ENCODE results near the gene AOPEP. TPM values are rescaled to one million over a fixed set of nuclear protein-coding genes. Genes with fewer than 3 reads are reported as not detected.

The AOPEP gene
- total RNA-seq, 2 experiments from 2014 or later: 6.9 to 7.0 TPM

- Mint-ChIP-seq H3K36me3 (ENCODE audit: low read depth) (peaks cover 36% of the 10 kb centered on the region), H3K4me3 (no peak overlapping the region), H3K27me3 (no peaks in the 10 kb centered on the region), H3K4me1 (ENCODE audit: low read depth) (no peaks in the 10 kb centered on the region), H3K9me3 (no peaks in the 10 kb centered on the region), H3K27ac (no peak overlapping the region)
- no peak for ATAC-seq (ENCODE audit: poor library complexity)
- Histone ChIP-seq H3K27ac (ENCODE audit: low read depth in 1 of 2, low read length in 2 of 2) (no peak overlapping the region), H3K4me1 (ENCODE audit: insufficient read depth, low read length) (no peaks in the 10 kb centered on the region), H3K9me3 (ENCODE audit: control insufficient read depth in 1 of 2, insufficient read depth in 1 of 2, low read length in 2 of 2) (no peaks in the 10 kb centered on the region), H3K4me3 (ENCODE audit: low read length) (no peak overlapping the region), H3K27me3 (ENCODE audit: control insufficient read depth in 1 of 2, insufficient read depth in 2 of 2, low read length in 2 of 2) (no peaks in the 10 kb centered on the region), H3K36me3 (ENCODE audit: insufficient read depth, low read length) (peaks cover 2% of the 10 kb centered on the region)
- DNase-seq: no peak
- TF ChIP-seq, protein P1, sequence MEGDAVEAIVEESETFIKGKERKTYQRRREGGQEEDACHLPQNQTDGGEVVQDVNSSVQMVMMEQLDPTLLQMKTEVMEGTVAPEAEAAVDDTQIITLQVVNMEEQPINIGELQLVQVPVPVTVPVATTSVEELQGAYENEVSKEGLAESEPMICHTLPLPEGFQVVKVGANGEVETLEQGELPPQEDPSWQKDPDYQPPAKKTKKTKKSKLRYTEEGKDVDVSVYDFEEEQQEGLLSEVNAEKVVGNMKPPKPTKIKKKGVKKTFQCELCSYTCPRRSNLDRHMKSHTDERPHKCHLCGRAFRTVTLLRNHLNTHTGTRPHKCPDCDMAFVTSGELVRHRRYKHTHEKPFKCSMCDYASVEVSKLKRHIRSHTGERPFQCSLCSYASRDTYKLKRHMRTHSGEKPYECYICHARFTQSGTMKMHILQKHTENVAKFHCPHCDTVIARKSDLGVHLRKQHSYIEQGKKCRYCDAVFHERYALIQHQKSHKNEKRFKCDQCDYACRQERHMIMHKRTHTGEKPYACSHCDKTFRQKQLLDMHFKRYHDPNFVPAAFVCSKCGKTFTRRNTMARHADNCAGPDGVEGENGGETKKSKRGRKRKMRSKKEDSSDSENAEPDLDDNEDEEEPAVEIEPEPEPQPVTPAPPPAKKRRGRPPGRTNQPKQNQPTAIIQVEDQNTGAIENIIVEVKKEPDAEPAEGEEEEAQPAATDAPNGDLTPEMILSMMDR (IDR thresholded peaks at IDR 0.05): no peak
- ChIA-PET CTCF (no interaction called here), POLR2A (no interaction called here)
- intact Hi-C loops (cut with DNase I, micrococcal nuclease): no loop called here
Measured at GRCh38 chr9:94809778-94810177, 83.3 kb downstream of the AOPEP start.

DNA sequence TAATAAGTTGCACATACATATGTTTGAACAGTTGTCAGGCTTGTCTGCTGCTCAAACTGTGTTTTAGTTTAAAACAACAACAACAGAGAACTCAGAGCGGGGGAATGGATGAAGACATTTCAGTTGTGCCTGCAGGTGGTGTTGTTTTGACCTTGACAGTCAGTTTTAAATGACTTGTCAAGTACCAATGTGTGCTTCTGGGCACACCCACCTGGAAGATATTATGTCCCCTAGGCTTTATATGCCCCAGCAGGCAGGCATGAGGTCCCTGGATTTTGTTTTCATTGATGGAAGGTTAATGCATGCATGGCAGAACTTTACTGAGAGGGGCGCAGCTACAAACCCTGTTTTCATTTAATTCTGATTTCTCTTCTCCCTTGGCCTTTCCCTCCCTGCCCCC is 84.6 kb downstream of the AOPEP start:
- H3K4me3 ChIP-seq (ENCODE audit: low read length): no peak overlapping the region
- H3K27me3 Mint-ChIP-seq: no peaks in the 10 kb centered on the region

DNA sequence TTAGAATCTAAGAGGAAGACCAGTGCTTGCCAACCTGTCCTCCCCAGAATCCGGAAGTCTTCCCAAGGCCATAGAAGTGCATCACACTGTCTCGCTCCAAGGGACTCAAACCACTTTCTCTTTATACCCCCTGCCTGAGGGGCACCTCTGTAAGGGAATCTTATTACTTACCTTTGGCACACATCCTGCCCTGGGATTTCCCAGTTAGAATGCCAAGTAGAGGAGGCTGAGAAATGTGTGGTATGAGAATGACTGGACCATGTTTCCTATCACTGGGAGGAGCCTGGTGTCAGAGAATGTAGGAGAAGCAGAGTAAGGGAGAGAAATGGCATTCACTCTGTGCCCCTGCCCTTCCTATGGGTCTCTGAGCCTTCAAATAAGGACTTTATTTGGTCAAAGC is 85.8 kb downstream of the AOPEP start:
- no peak overlapping the region for H3K4me3 Mint-ChIP-seq
- H3K4me1 Mint-ChIP-seq (ENCODE audit: low read depth): no peaks in the 10 kb centered on the region
- Histone ChIP-seq H3K27ac (ENCODE audit: low read depth in 1 of 2, low read length in 2 of 2) (no peak overlapping the region), H3K4me3 (ENCODE audit: low read length) (no peak overlapping the region), H3K4me1 (ENCODE audit: insufficient read depth, low read length) (no peaks in the 10 kb centered on the region), H3K27me3 (ENCODE audit: control insufficient read depth in 1 of 2, insufficient read depth in 2 of 2, low read length in 2 of 2) (no peaks in the 10 kb centered on the region), H3K9me3 (ENCODE audit: control insufficient read depth in 1 of 2, insufficient read depth in 1 of 2, low read length in 2 of 2) (no peaks in the 10 kb centered on the region), H3K36me3 (ENCODE audit: insufficient read depth, low read length) (peaks cover 2% of the 10 kb centered on the region)
- H3K9me3 Mint-ChIP-seq: no peaks in the 10 kb centered on the region
- CTCF ChIA-PET: no interaction called here
- POLR2A ChIA-PET: no interaction called here
- H3K27ac Mint-ChIP-seq: no peak overlapping the region
- intact Hi-C loops (cut with DNase I, micrococcal nuclease): no loop called here
- TF ChIP-seq, protein P1 (IDR thresholded peaks at IDR 0.05): no peak
- H3K27me3 Mint-ChIP-seq: no peaks in the 10 kb centered on the region
- DNase-seq (no peak), ATAC-seq (ENCODE audit: poor library complexity) (no peak)
- peaks cover 25% of the 10 kb centered on the region for H3K36me3 Mint-ChIP-seq (ENCODE audit: low read depth)

More for the DNA sequence above, 84.6 kb downstream of the AOPEP start:
- Histone ChIP-seq H3K27ac (ENCODE audit: low read depth in 1 of 2, low read length in 2 of 2) (no peak overlapping the region), H3K27me3 (ENCODE audit: control insufficient read depth in 1 of 2, insufficient read depth in 2 of 2, low read length in 2 of 2) (no peaks in the 10 kb centered on the region), H3K4me1 (ENCODE audit: insufficient read depth, low read length) (no peaks in the 10 kb centered on the region), H3K9me3 (ENCODE audit: control insufficient read depth in 1 of 2, insufficient read depth in 1 of 2, low read length in 2 of 2) (no peaks in the 10 kb centered on the region), H3K36me3 (ENCODE audit: insufficient read depth, low read length) (peaks cover 2% of the 10 kb centered on the region)
- ChIA-PET POLR2A (no interaction called here), CTCF (no interaction called here)
- no peaks in the 10 kb centered on the region for H3K9me3 Mint-ChIP-seq
- H3K27ac Mint-ChIP-seq: no peak overlapping the region
- no peak for ATAC-seq (ENCODE audit: poor library complexity)
- TF ChIP-seq, protein P1 (IDR thresholded peaks at IDR 0.05): no peak
- no peaks in the 10 kb centered on the region for H3K4me1 Mint-ChIP-seq (ENCODE audit: low read depth)
- H3K4me3 Mint-ChIP-seq: no peak overlapping the region
- no peak for DNase-seq
- intact Hi-C loops (cut with DNase I, micrococcal nuclease): no loop called here
- H3K36me3 Mint-ChIP-seq (ENCODE audit: low read depth): peaks cover 36% of the 10 kb centered on the region

All from CD4-positive, alpha-beta T cell (primary cell).